ENCODE measurements around the gene TMEM131L. TPM values are rescaled to one million over a fixed set of nuclear protein-coding genes. Genes with fewer than 3 reads are reported as not detected.

TMEM131L gene
- total RNA-seq, 1 donor from 2014 or later, result 18.9 TPM

DNA sequence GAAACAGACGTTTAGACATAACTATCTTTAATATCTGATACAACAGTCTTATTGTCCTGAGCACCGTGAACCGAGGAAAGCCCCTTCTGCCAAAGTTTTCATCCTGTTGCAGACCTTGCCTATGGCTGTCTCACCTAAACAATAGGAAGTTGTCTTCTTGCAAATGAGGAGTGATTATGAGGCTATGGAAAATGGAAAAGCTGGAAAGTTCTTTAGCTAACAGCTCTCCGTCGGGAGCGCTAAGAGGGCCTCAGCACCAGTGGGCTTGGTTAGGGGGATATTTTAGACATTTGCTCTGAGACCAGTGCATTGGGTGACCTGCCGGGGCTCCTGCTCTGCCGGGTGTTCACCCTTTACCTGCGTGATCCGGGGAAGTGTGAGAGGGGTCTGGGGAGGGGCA is 28.4 kb downstream of the TMEM131L start:
- DNase-seq (ENCODE audit: low spot score, unreplicated experiment), result no peak
- H3K27ac Mint-ChIP-seq, result peak overlapping the region; percentile 71
- no peak overlapping the region for H3K4me3 Mint-ChIP-seq (ENCODE audit: low read depth)

DNA sequence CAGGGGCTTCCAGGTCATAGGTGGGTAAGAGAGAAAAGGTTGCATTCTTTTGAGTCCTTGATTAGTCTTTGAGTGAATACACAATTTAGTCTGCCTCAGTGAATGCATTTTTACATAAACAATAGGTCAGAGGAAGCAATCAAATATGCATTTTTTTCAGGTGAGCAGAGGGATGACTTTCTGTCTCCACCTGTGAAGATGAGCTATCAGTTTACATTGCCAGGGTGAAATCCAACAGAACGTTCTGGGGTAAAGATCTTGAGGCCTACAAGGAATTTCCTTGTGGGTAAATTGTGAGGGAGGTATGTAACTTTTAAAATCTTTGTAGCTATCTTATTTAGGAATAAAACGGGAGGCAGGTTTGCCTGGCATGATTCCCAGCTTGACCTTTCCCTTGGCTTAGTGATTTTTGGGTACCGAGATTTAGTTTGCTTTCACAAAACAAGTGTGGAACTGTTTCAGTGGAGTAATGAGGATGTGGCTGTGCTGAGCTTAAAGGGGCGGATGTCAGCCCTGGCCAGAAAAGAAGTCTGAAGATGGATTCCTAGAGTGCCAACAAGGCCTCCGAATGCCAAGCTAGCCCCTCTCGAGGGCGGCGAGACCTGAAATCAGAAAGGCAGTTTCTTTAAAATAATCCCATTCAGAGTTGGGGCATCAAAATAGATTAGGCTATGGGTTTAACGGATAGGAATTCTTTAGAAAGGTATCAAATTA is 29.5 kb downstream of the TMEM131L start:
- DNase-seq (ENCODE audit: low spot score, unreplicated experiment), result no peak
- H3K9me3 Mint-ChIP-seq (ENCODE audit: low read depth), result peaks cover 3% of the 10 kb centered on the region
- no peak overlapping the region for H3K4me3 Mint-ChIP-seq (ENCODE audit: low read depth)
- peaks cover 5% of the 10 kb centered on the region for H3K4me1 Mint-ChIP-seq (ENCODE audit: low read depth)
- TF ChIP-seq, protein P1, sequence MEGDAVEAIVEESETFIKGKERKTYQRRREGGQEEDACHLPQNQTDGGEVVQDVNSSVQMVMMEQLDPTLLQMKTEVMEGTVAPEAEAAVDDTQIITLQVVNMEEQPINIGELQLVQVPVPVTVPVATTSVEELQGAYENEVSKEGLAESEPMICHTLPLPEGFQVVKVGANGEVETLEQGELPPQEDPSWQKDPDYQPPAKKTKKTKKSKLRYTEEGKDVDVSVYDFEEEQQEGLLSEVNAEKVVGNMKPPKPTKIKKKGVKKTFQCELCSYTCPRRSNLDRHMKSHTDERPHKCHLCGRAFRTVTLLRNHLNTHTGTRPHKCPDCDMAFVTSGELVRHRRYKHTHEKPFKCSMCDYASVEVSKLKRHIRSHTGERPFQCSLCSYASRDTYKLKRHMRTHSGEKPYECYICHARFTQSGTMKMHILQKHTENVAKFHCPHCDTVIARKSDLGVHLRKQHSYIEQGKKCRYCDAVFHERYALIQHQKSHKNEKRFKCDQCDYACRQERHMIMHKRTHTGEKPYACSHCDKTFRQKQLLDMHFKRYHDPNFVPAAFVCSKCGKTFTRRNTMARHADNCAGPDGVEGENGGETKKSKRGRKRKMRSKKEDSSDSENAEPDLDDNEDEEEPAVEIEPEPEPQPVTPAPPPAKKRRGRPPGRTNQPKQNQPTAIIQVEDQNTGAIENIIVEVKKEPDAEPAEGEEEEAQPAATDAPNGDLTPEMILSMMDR (IDR thresholded peaks at IDR 0.05; ENCODE audit: unreplicated experiment), result no peak
- peak overlapping the region; percentile 39 for H3K27ac Mint-ChIP-seq
- H3K27me3 Mint-ChIP-seq, result no peaks in the 10 kb centered on the region
- peaks cover 4% of the 10 kb centered on the region for H3K36me3 Mint-ChIP-seq (ENCODE audit: insufficient read depth)

More for the DNA sequence above, 28.4 kb downstream of the TMEM131L start:
- Mint-ChIP-seq H3K36me3 (ENCODE audit: insufficient read depth) (peaks cover 2% of the 10 kb centered on the region), H3K27me3 (no peaks in the 10 kb centered on the region), H3K4me1 (ENCODE audit: low read depth) (peaks cover 6% of the 10 kb centered on the region), H3K9me3 (ENCODE audit: low read depth) (peaks cover 3% of the 10 kb centered on the region)
- TF ChIP-seq, protein P1 (IDR thresholded peaks at IDR 0.05; ENCODE audit: unreplicated experiment), result no peak

DNA sequence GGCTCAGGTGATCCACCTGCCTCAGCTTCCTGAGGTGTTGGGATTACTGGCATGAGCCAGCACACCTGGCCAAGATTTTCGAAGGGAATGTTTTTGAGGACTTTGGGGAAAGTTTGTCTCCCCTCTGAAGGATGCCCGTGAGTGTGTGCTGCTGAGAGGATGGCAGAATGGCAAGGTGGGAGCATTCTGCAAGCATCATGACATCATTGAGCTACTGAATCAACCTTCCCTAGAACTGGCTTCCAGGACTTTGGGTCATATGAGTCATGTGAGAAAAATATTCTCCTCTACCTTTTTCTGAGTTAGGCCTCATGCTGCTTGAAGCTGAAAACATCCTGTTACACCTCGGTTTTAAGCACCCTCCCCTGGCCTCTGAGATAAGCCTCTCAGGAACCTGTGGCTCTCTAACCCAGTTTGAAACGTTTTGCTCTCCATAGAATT is 31.0 kb downstream of the TMEM131L start:
- peaks cover 3% of the 10 kb centered on the region for H3K9me3 Mint-ChIP-seq (ENCODE audit: low read depth)
- H3K27me3 Mint-ChIP-seq, result no peaks in the 10 kb centered on the region
- H3K4me1 Mint-ChIP-seq (ENCODE audit: low read depth), result no peaks in the 10 kb centered on the region
- peaks cover 4% of the 10 kb centered on the region for H3K36me3 Mint-ChIP-seq (ENCODE audit: insufficient read depth)
- TF ChIP-seq, protein P1 (IDR thresholded peaks at IDR 0.05; ENCODE audit: unreplicated experiment), result no peak
- no peak for DNase-seq (ENCODE audit: low spot score, unreplicated experiment)
- H3K27ac Mint-ChIP-seq, result no peak overlapping the region
- H3K4me3 Mint-ChIP-seq (ENCODE audit: low read depth), result no peak overlapping the region

DNA sequence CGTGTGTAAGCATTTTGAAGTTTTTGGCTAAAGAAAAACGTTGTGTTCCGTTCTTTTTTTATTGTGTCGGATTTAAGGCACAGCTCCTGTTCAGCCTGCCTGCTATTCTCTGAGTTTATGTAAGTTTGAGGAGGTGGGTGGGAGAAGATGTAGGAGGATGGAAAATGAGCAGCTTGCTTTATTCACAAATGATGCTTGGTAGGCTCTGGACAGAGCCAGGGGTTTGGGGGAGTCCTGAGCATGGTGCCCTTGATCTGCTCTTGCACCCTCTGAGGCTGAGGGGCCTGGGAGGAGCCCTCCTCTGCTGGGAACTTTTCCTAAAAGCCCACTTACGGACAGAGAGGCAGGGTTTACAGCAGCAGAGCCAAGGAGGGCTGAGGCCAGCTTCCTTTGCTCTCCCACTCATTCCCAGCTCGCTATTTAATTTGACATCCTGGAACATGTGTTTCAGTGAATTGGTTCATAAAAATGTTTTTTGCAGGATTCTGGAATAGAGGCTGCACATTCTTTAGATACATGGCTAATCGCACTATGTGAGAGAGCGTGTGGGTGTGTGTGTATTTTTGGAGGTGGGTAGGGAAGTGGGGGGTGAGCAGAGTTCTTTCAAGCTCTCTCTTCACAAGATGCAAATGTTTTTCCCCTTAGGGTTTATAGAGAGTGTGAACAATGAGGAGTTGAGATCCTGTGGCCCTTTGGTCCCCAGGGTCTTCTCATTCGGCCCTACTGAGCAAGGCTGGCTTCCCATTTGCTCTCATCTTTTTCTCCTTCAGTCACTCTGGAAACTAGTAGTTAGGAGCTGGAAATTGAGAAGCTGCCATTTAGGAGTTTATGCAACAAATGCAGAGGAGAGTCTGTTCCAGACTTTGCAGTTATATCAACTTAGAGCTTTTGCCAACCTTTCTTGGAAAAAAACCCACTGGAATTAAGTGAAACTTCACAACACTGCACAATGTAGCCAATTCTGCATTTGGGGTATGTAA is 32.1 kb downstream of the TMEM131L start:
- peaks cover 3% of the 10 kb centered on the region for H3K36me3 Mint-ChIP-seq (ENCODE audit: insufficient read depth)
- TF ChIP-seq, protein P1 (IDR thresholded peaks at IDR 0.05; ENCODE audit: unreplicated experiment), result no peak
- no peaks in the 10 kb centered on the region for H3K9me3 Mint-ChIP-seq (ENCODE audit: low read depth)
- no peak overlapping the region for H3K27ac Mint-ChIP-seq
- DNase-seq (ENCODE audit: low spot score, unreplicated experiment), result no peak
- H3K27me3 Mint-ChIP-seq, result no peaks in the 10 kb centered on the region
- H3K4me3 Mint-ChIP-seq (ENCODE audit: low read depth), result no peak overlapping the region
- H3K4me1 Mint-ChIP-seq (ENCODE audit: low read depth), result no peaks in the 10 kb centered on the region

DNA sequence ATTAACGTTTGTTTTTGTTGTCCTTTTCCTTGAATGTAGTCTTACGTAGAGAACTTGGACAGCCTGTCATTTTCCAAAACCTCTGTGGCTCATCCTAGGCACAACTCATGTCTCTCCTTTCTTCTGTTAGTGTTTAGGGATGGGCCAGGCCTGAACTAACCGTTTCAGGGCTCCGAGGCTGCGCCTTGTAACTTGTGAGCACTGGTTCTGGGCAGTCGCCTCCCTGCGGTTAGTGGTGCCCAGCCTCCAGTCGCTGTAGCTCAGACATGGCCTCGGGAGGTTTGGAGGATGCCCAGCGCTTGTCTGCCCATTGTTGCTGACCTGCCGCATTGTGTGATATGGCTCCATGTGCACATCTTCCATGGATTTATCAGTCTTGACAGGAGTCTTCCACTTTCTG is 32.8 kb downstream of the TMEM131L start:
- Mint-ChIP-seq H3K27me3 (no peaks in the 10 kb centered on the region), H3K9me3 (ENCODE audit: low read depth) (no peaks in the 10 kb centered on the region), H3K27ac (no peak overlapping the region), H3K4me1 (ENCODE audit: low read depth) (no peaks in the 10 kb centered on the region), H3K4me3 (ENCODE audit: low read depth) (no peak overlapping the region), H3K36me3 (ENCODE audit: insufficient read depth) (peaks cover 3% of the 10 kb centered on the region)
- TF ChIP-seq, protein P1 (IDR thresholded peaks at IDR 0.05; ENCODE audit: unreplicated experiment), result no peak
- no peak for DNase-seq (ENCODE audit: low spot score, unreplicated experiment)

Measured in progenitor cell of endocrine pancreas (in vitro differentiated cells).